HL-60 (cell line): ENCODE results near the gene AMN.

Source experiments
- DNase-seq, 2 experiments: peaks; one replicate each; pipeline ENCODE4 v3.0.0-alpha.2; 2010 to 2020; ENCODE audit warnings: low read depth in 1 of 2, low spot score in 1 of 2
- H3K27ac ChIP-seq: fragments of 250-450 bp; sonication (Bioruptor Pico); replicated peaks from 2 replicates; pipeline ENCODE4 v1.5.1; 2020; ENCODE audit warnings: mild to moderate bottlenecking, moderate library complexity
- H3K27me3 ChIP-seq: fragments of 250-450 bp; sonication (Bioruptor Pico); 2 replicates; pipeline ENCODE4 v1.5.1; 2021; ENCODE audit warnings: mild to moderate bottlenecking, moderate library complexity; ENCODE audit not compliant: insufficient read depth, poor library complexity, severe bottlenecking
- H3K4me3 ChIP-seq: replicated peaks from 2 replicates; pipeline ENCODE4 v1.5.1; 2011; ENCODE audit warnings: mild to moderate bottlenecking, control low read depth, low read length; ENCODE audit not compliant: insufficient read depth
- CTCF ChIP-seq: IDR thresholded peaks from one replicate; pipeline ENCODE4 v1.5.1; 2011; ENCODE audit warnings: low read length, control low read depth, inconsistent platforms; ENCODE audit not compliant: insufficient read depth
- GABPA ChIP-seq: IDR thresholded peaks from 2 replicates; pipeline ENCODE4 v1.6.1; 2012; ENCODE audit warnings: low read depth
- POLR2AphosphoS5 ChIP-seq: IDR thresholded peaks from 2 replicates; pipeline ENCODE4 v1.6.1; 2012; ENCODE audit warnings: low read depth
- SPI1 ChIP-seq: IDR thresholded peaks from 2 replicates; pipeline ENCODE4 v1.6.1; 2012; ENCODE audit warnings: low read depth, mild to moderate bottlenecking, borderline replicate concordance
- TF ChIP-seq, protein P1 (sequence below): IDR thresholded peaks from 2 replicates; pipeline ENCODE4 v1.6.1; 2012; ENCODE audit warnings: low read depth; ENCODE audit not compliant: insufficient replicate concordance

AMN gene

DNA sequence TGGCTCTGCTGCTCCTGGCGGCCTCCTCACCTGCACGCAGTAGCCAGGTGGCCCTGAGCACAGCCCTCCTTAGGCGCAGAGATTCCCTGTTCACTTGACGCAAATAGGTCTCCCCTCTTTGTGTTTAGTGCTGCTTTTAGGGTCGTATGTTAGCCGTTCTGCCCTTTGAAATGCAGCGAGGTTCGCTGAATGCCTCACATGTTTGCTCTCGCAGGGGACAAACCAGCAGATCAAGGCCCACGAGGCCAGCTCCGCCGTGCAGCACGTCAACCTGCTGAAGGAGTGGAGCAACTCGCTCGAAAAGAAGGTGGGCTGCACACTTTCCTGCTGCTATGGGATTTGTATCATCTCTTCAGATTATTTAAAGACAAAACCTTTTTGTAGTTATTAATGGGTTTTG, 31.4 kb upstream of the AMN start:
- DNase-seq, result no peak
- H3K27ac ChIP-seq, result no peak overlapping the region
- TF ChIP-seq GABPA (no peak), POLR2AphosphoS5 (no peak), SPI1 (no peak), CTCF (no peak)
- TF ChIP-seq, protein P1, sequence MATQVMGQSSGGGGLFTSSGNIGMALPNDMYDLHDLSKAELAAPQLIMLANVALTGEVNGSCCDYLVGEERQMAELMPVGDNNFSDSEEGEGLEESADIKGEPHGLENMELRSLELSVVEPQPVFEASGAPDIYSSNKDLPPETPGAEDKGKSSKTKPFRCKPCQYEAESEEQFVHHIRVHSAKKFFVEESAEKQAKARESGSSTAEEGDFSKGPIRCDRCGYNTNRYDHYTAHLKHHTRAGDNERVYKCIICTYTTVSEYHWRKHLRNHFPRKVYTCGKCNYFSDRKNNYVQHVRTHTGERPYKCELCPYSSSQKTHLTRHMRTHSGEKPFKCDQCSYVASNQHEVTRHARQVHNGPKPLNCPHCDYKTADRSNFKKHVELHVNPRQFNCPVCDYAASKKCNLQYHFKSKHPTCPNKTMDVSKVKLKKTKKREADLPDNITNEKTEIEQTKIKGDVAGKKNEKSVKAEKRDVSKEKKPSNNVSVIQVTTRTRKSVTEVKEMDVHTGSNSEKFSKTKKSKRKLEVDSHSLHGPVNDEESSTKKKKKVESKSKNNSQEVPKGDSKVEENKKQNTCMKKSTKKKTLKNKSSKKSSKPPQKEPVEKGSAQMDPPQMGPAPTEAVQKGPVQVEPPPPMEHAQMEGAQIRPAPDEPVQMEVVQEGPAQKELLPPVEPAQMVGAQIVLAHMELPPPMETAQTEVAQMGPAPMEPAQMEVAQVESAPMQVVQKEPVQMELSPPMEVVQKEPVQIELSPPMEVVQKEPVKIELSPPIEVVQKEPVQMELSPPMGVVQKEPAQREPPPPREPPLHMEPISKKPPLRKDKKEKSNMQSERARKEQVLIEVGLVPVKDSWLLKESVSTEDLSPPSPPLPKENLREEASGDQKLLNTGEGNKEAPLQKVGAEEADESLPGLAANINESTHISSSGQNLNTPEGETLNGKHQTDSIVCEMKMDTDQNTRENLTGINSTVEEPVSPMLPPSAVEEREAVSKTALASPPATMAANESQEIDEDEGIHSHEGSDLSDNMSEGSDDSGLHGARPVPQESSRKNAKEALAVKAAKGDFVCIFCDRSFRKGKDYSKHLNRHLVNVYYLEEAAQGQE, result no peak
- H3K27me3 ChIP-seq, result no peaks in the 10 kb centered on the region
- H3K4me3 ChIP-seq, result no peak overlapping the region

DNA sequence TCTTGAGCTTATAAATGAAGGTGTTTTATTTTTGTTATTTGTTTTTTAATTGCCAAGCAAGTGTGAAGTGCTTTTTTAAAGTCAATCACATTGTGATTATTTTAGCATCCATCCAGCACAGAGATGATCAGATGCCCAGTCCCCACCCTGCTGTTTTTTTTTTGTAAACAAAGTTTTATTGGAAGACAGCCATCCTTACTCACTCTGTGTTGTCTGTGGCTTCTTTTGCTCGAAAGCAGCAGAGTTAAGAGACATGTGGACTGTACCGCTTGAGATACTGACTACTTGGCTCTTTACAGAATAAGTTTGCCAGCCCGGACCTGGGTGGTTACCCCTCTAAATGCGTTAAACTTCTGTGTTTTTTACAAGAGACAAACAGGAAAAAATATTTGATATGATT, 30.9 kb upstream of the AMN start:
- TF ChIP-seq SPI1 (no peak), CTCF (no peak), POLR2AphosphoS5 (no peak), GABPA (no peak)
- TF ChIP-seq, protein P1, result no peak
- H3K27ac ChIP-seq, result no peak overlapping the region
- no peak overlapping the region for H3K4me3 ChIP-seq
- DNase-seq, result no peak
- H3K27me3 ChIP-seq, result no peaks in the 10 kb centered on the region

DNA sequence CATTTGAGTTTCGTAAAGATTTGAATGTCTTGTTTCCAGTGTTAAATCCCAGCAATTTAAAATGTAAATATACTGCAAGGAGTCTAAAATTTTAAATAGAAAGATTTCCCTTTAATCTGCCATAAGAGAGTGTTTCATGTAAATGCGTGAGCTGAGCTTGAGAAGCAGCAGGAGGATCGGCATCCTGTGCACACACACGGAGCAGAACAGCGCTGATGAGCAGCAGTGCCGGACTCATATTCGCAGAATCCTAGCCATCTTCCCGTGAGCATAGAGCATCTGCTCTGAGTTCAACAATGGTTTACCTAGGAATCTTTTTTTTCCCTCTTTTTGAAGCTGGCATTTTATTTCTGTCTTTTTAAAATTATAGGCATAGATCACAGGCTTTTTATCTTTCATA, 29.8 kb upstream of the AMN start:
- TF ChIP-seq SPI1 (no peak), CTCF (no peak), POLR2AphosphoS5 (no peak)
- TF ChIP-seq, protein P1, result no peak
- no peak for DNase-seq
- H3K27ac ChIP-seq, result no peak overlapping the region
- H3K4me3 ChIP-seq, result no peak overlapping the region
- H3K27me3 ChIP-seq, result no peaks in the 10 kb centered on the region
